ENCODE results near the gene HOXD10.

The HOXD10 gene

GRCh38 chr2:176104316-176105077 lies 12.1 kb upstream of the HOXD10 start:
- DNase-seq: peak; percentile 93
- in situ Hi-C loops (cut with HindIII; ENCODE audit: low pct_ligation_motif_present, low pct_unique_long_range_greater_than_20kb, low sequenced_read_pairs): no loop called here

DNA sequence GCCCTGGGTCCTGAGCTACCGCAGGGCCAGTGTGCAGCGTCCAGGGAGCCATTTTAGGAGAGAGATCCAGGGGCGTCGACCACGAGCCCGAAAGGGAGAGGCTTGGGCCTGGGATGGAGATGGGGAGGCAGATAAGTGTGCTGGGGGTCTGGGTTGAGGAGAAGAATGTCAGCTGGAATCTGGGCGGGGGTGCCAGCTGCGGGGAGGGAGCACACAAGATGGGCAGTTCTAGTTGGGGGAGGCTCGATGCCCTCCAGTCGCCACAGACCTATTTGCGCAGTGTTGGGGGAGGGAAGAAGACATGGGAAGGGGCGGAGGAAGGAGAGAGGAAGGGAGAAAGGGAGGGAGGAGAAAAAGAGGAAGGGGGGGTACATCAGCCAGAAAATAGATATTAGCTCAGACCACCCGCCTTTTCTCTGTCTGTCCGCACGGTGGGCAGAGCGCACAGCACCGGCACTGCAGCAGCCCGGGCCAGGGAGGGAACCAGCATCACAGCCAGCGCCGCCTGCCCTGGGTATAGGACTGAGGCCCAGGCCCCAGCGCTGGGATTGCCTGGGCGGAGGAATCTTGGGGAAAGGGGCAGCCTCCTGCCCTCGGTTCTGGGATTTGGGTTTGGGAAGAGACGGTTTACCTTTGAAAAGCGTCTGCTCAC lies 11.4 kb upstream of the HOXD10 start:
- in situ Hi-C loops (cut with HindIII; ENCODE audit: low pct_ligation_motif_present, low pct_unique_long_range_greater_than_20kb, low sequenced_read_pairs): no loop called here
- DNase-seq: no peak

GRCh38 chr2:176105730-176106580 lies 10.6 kb upstream of the HOXD10 start:
- in situ Hi-C loops (cut with HindIII; ENCODE audit: low pct_ligation_motif_present, low pct_unique_long_range_greater_than_20kb, low sequenced_read_pairs): no loop called here
- no peak for DNase-seq

GRCh38 chr2:176106581-176107539 lies 9.7 kb upstream of the HOXD10 start, which contains the start of gene HOXD11:
Gene HOXD11, plus strand, starts transcription at chr2:176107280. Its CDS starts 76 bp downstream, at chr2:176107356.
- in situ Hi-C loops (cut with HindIII; ENCODE audit: low pct_ligation_motif_present, low pct_unique_long_range_greater_than_20kb, low sequenced_read_pairs): no loop called here
- peak; percentile 67 for DNase-seq

- no peak for DNase-seq
- in situ Hi-C loops (cut with HindIII; ENCODE audit: low pct_ligation_motif_present, low pct_unique_long_range_greater_than_20kb, low sequenced_read_pairs): no loop called here
Measured at GRCh38 chr2:176107731-176108181, 8.8 kb upstream of the HOXD10 start.

DNA sequence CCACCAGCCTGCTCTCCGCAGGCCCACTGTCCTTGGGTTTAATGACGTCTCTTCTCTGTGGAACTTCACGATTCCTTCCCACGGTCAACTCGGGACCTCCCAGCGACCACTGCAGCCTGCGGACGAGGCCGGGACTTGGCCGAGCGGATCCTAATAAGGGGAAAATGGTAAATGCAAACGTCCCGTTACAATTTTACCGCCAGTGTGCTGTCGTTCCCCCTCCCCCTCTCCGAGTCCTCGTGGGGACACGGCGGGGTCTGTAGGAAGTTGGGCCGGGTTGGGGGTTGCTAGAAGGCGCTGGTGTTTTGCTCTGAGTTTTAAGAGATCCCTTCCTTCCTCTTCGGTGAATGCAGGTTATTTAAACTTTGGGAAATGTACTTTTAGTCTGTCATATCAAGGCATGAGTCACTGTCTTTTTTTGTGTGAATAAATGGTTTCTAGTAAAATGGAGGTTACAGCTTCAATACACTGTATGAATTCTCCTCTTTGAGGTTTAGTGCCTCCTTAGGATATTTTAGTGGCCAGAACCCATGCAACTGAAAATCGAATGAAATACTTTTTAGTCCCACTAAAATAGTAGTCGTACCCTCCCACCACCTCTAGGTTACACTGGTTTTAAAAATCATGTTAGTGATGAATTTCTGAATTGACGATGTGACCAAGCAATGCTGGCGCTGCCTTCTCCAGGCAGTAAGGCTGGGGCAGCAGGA lies 7.2 kb upstream of the HOXD10 start:
- in situ Hi-C loops (cut with HindIII; ENCODE audit: low pct_ligation_motif_present, low pct_unique_long_range_greater_than_20kb, low sequenced_read_pairs): no loop called here
- DNase-seq: no peak

GRCh38 chr2:176109946-176110345 lies 6.6 kb upstream of the HOXD10 start:
- no peak for DNase-seq

DNA sequence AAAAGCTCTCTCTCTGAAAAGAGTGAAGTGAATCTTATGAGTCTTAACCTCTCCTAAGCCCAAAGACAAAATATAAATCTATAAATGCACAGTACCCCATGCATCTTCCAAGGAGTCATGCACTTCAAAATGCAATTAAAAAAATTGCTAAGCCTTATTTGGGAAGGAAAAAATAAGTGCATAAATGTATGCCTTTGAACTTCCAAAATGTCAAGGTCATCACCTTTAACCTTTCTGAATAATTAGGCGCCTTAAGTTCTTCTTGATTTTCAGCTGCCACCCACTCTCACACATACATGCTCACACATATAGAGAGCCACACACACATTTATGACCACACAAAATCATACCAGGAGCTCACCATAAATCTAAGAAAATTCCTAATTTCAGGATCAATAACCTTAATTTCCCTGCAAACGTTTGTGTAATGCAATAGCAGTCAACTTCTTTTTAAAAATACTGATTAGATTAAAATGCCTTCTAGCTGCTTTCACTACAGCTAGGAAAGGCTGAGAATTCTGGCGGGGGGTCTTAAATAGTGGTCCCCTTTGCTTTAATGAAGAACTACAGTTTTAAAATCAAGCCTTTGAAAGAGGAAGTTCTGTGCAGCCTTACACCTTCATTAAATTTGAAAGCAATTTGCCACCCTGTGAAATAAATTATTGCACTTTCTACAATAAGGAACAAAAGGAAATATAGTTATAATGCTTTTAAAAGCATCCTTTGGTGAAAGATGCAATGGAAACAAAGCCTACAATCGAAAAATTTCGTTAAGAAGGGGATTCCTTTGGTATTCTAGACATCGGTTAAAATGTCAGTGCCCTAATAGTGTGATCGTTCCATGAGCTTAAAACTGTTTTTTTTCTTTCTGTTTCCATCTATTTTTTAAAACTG lies 5.9 kb upstream of the HOXD10 start:
- in situ Hi-C loops (cut with HindIII; ENCODE audit: low pct_ligation_motif_present, low pct_unique_long_range_greater_than_20kb, low sequenced_read_pairs): no loop called here
- DNase-seq: no peak

More at GRCh38 chr2:176109946-176110345, 6.6 kb upstream of the HOXD10 start:
- in situ Hi-C loops (cut with HindIII; ENCODE audit: low pct_ligation_motif_present, low pct_unique_long_range_greater_than_20kb, low sequenced_read_pairs): no loop called here

DNA sequence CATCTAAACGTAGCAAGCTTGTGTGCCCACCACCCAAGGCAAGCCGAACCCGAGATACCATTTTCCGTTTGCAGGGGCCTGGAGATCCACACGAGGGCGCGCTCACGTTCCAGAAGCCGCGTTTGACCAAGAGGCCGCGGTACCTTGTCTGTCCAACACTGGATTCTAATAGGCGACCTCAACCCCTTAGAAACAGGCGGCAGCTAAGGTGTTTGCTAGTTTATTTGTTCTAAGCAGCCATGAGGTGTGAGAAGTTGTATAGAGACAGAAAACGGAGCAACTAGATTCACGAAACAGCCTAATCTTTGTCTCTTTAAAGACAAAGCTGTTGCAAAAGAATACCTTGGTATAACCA lies 5.3 kb upstream of the HOXD10 start:
- in situ Hi-C loops (cut with HindIII; ENCODE audit: low pct_ligation_motif_present, low pct_unique_long_range_greater_than_20kb, low sequenced_read_pairs): no loop called here
- peak; percentile 78 for DNase-seq

- no peak for DNase-seq
- in situ Hi-C loops (cut with HindIII; ENCODE audit: low pct_ligation_motif_present, low pct_unique_long_range_greater_than_20kb, low sequenced_read_pairs): no loop called here
Measured at GRCh38 chr2:176111846-176112374, 4.7 kb upstream of the HOXD10 start.

- in situ Hi-C loops (cut with HindIII; ENCODE audit: low pct_ligation_motif_present, low pct_unique_long_range_greater_than_20kb, low sequenced_read_pairs): no loop called here
Measured at GRCh38 chr2:176112375-176113302, 3.9 kb upstream of the HOXD10 start.

GRCh38 chr2:176114120-176114929 lies 2.3 kb upstream of the HOXD10 start:
- in situ Hi-C loops (cut with HindIII; ENCODE audit: low pct_ligation_motif_present, low pct_unique_long_range_greater_than_20kb, low sequenced_read_pairs): no loop called here
- no peak for DNase-seq

More at GRCh38 chr2:176112375-176113302, 3.9 kb upstream of the HOXD10 start:
- DNase-seq: no peak

DNA sequence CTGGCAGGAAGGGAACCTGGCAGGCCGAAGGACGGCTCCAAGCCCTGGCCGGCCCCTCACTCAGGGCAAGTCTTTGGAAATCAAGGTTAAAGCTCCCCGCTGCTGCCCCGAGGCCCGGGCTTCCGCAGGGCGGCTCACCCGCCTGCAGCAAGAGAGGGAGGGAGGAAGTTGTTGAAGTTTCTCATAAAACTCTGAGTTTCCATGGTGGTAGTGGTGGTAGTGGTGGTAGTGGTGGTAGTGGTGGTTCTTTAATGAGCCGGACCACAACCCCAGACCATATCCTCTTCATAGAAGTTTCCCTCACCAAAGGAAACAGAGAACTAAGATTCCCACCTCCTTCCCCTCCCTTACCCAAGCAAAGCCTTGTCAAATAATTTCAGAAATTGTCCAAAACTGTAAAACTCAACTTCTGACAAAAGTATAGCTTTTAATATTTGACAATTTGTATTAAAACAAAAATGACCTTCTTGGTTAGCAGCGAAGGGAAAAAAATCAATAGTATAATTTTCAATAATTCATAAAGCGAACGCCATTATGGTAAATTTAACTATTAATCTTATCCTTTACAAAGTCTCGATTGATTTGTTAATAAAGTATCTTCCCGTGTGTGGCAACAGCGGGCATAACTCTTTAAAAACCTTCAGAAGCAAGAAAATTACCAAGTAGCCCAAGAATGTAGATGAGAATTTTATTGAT lies 1.5 kb upstream of the HOXD10 start:
- in situ Hi-C loops (cut with HindIII; ENCODE audit: low pct_ligation_motif_present, low pct_unique_long_range_greater_than_20kb, low sequenced_read_pairs): no loop called here
- DNase-seq: no peak

GRCh38 chr2:176117162-176117822 lies 714 bp downstream of the HOXD10 start:
- in situ Hi-C loops (cut with HindIII; ENCODE audit: low pct_ligation_motif_present, low pct_unique_long_range_greater_than_20kb, low sequenced_read_pairs): no loop called here
- no peak for DNase-seq
